Vagina (tissue), 2 donors: ENCODE measurements around the gene ZSCAN12. TPM values are rescaled to one million over a fixed set of nuclear protein-coding genes. Genes with fewer than 3 reads are reported as not detected.

ENCODE experiments used
- DNase-seq, 2 donors: peaks; one replicate each; pipeline ENCODE4 v3.0.0-alpha.2; 2017; ENCODE audit errors: extremely low spot score in 2 of 2
- H3K27ac ChIP-seq: fragments of 200-600 bp; sonication (generic); one replicate; pipeline ENCODE4 v1.5.1; 2019
- H3K27me3 ChIP-seq: fragments of 200-600 bp; sonication (generic); one replicate; pipeline ENCODE4 v1.5.1; 2019
- H3K36me3 ChIP-seq, 2 donors: fragments of 200-600 bp; sonication (generic); one replicate each; pipeline ENCODE4 v1.5.1; 2017 to 2019
- H3K4me1 ChIP-seq: fragments of 200-600 bp; sonication (generic); one replicate; pipeline ENCODE4 v1.5.1; 2019
- H3K4me3 ChIP-seq, 2 donors: fragments of 200-600 bp; sonication (generic); 1 replicate in 1 of 2; 2 replicates in 1 of 2; pipeline ENCODE4 v1.5.1; 2016 to 2019
- H3K9me3 ChIP-seq: fragments of 200-600 bp; sonication (generic); one replicate; pipeline ENCODE4 v1.5.1; 2019
- POLR2A ChIP-seq, 2 donors: fragments of 450-650 bp; IDR thresholded peaks; one replicate each; pipeline ENCODE4 v1.6.1; 2017; ENCODE audit warnings: antibody characterized with exemption in 2 of 2, mild to moderate bottlenecking in 2 of 2, moderate library complexity in 2 of 2
- POLR2AphosphoS5 ChIP-seq, 2 donors: sonication (generic); formaldehyde crosslinking; IDR thresholded peaks; one replicate each; pipeline ENCODE4 v1.9.0; 2017; ENCODE audit warnings: antibody characterized with exemption in 2 of 2, mild to moderate bottlenecking in 2 of 2, low read depth in 1 of 2; ENCODE audit not compliant: insufficient read depth in 1 of 2
- intact Hi-C: fragments of 100-400 bp; cut with DNase I; formaldehyde crosslinking; loops from one replicate; pipeline ENCODE4 v1.15.1; 2023
- total RNA-seq: library from RNA; depleted of rRNA; stranded (reverse); fragments of >200 nt; gene quantifications from one replicate; pipeline ENCODE4 v1.2.3, GENCODE V29; 2016
- TF ChIP-seq, protein P1 (sequence below), 3 experiments: fragments of 450-650 bp in 2 of 3; fragments of 200-600 bp in 1 of 3; sonication (generic) in 1 of 3; IDR thresholded peaks; one replicate each; pipeline ENCODE4 v1.5.1; 2017 to 2019; ENCODE audit warnings: antibody characterized with exemption in 3 of 3, mild to moderate bottlenecking in 2 of 3, moderate library complexity in 2 of 3

The ZSCAN12 gene
- total RNA-seq, 1 donor from 2014 or later = 5.9 TPM

DNA sequence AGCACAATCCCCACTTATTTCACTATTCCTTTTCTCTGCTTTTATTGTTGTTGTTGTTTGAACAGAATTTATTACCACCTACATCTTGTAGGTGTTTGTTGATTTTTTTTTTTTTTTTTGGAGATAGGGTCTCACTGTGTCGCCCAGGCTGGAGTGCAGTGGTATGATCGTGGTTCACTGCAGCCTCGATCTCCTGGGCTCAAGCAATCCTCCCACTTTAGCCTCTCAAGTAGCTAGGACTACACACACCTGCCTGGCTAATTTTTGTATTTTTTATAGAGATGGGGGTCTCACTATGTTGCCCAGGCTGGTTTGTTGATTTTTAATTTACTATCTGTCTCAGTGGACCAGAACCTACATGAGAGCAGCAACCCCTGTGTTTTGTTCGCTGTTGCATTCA, 3.6 kb downstream of the ZSCAN12 start:
- intact Hi-C loops = no loop called here
- Histone ChIP-seq H3K36me3 (peaks cover 0 to 30% of the 10 kb centered on the region in 2 donors), H3K4me1 (peaks cover 41% of the 10 kb centered on the region)

DNA sequence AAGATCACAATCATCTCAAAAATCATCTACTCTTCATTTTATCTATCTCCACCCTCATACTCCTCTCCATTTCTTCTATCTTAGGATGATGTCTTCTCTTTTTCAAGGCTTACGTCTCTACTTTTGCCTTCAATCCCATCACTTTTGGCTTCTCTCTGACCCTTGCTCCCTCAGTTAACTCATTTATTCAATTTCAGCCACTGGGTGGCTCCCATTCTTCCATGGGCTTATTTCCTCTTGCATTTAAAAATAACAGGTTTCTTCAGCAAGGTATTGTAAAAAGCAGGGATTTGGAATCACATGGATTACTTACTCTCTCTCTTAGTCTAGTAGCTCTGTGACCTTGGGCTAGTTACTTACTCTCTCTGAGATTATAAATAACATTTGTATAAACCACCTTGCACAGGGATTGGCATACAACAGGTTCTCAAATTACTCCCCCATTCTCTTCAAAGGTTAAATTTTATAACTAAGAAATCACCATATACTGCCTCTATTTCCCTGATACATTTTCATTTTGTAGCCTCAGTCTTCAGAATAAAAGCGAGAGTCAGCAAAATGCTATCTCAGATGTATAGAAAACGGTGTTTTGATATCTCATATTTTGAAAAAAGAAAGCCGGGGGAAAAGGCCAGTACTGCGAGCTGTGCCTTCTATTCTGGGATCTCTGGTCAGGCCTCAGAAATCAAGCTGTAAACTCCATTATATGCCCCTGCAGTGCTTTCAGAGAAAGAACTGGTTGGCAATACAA, 5.5 kb downstream of the ZSCAN12 start:
- peaks cover 34% of the 10 kb centered on the region for H3K4me1 ChIP-seq
- TF ChIP-seq POLR2A (IDR thresholded peaks at IDR 0.05) = no peak
- TF ChIP-seq POLR2AphosphoS5 (IDR thresholded peaks at IDR 0.05; ENCODE audit: insufficient read depth in 1 of 2, low read depth in 1 of 2) = no peak
- TF ChIP-seq, protein P1, sequence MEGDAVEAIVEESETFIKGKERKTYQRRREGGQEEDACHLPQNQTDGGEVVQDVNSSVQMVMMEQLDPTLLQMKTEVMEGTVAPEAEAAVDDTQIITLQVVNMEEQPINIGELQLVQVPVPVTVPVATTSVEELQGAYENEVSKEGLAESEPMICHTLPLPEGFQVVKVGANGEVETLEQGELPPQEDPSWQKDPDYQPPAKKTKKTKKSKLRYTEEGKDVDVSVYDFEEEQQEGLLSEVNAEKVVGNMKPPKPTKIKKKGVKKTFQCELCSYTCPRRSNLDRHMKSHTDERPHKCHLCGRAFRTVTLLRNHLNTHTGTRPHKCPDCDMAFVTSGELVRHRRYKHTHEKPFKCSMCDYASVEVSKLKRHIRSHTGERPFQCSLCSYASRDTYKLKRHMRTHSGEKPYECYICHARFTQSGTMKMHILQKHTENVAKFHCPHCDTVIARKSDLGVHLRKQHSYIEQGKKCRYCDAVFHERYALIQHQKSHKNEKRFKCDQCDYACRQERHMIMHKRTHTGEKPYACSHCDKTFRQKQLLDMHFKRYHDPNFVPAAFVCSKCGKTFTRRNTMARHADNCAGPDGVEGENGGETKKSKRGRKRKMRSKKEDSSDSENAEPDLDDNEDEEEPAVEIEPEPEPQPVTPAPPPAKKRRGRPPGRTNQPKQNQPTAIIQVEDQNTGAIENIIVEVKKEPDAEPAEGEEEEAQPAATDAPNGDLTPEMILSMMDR (IDR thresholded peaks at IDR 0.05) = no peak
- intact Hi-C loops = no loop called here
- no peak overlapping the region for H3K4me3 ChIP-seq
- no peak for DNase-seq
- peaks cover 0 to 49% of the 10 kb centered on the region in 2 donors for H3K36me3 ChIP-seq
- H3K27me3 ChIP-seq = no peaks in the 10 kb centered on the region
- no peaks in the 10 kb centered on the region for H3K9me3 ChIP-seq
- H3K27ac ChIP-seq = no peak overlapping the region

More for the DNA sequence above, 3.6 kb downstream of the ZSCAN12 start:
- H3K27me3 ChIP-seq = no peaks in the 10 kb centered on the region
- DNase-seq = no peak
- no peak overlapping the region for H3K4me3 ChIP-seq
- no peak for TF ChIP-seq POLR2A (IDR thresholded peaks at IDR 0.05)
- no peak for TF ChIP-seq POLR2AphosphoS5 (IDR thresholded peaks at IDR 0.05; ENCODE audit: insufficient read depth in 1 of 2, low read depth in 1 of 2)
- TF ChIP-seq, protein P1 (IDR thresholded peaks at IDR 0.05) = no peak
- no peaks in the 10 kb centered on the region for H3K9me3 ChIP-seq
- no peak overlapping the region for H3K27ac ChIP-seq

DNA sequence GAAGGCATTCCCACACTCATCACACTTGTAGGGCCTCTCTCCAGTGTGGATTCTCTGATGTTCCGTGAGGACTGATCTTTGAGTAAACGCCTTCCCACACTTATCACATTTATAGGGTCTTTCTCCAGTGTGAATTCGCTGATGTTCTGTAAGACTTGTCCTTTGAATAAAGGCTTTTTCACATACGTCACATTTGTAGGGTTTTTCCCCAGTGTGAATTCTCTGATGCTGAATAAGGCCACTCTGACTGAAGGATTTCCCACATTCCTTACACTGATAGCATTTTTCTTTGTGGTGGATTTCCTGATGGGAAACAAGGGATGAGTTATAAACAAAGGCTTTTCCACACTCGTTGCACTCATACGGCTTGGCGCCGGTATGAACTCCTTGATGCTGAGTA, 8.9 kb downstream of the ZSCAN12 start:
- peaks cover 0 to 47% of the 10 kb centered on the region in 2 donors for H3K36me3 ChIP-seq

DNA sequence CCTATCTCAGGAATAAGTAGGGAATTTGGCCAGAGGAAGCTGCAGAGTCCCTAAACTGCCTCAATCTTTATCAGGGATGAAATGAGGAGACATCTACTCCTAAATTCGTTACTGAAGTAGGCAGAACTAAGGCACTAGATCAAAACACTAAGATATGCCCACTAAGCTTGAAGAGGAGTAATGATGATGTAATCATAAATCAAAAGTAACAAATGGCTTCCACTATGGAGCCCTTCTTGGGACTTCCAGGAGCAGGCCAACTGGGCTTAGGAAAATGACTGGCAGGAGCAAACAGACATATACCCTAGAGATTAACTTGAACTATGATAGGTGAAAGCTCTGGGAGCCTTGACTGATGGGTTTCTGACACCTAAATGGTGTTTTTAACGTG, 15.4 kb downstream of the ZSCAN12 start:
- no peaks in the 10 kb centered on the region for H3K27me3 ChIP-seq
- intact Hi-C loops = no loop called here
- peaks cover 8% of the 10 kb centered on the region for H3K4me1 ChIP-seq
- no peak for DNase-seq
- peaks cover 0 to 32% of the 10 kb centered on the region in 2 donors for H3K36me3 ChIP-seq
- no peak overlapping the region for H3K4me3 ChIP-seq
- H3K9me3 ChIP-seq = no peaks in the 10 kb centered on the region
- no peak overlapping the region for H3K27ac ChIP-seq
- no peak for TF ChIP-seq POLR2A (IDR thresholded peaks at IDR 0.05)
- no peak for TF ChIP-seq POLR2AphosphoS5 (IDR thresholded peaks at IDR 0.05; ENCODE audit: insufficient read depth in 1 of 2, low read depth in 1 of 2)
- TF ChIP-seq, protein P1 (IDR thresholded peaks at IDR 0.05) = no peak

More for the DNA sequence above, 8.9 kb downstream of the ZSCAN12 start:
- no peak overlapping the region for H3K4me3 ChIP-seq
- no peak for DNase-seq
- H3K27ac ChIP-seq = no peak overlapping the region
- H3K27me3 ChIP-seq = no peaks in the 10 kb centered on the region
- no peaks in the 10 kb centered on the region for H3K9me3 ChIP-seq
- peaks cover 3% of the 10 kb centered on the region for H3K4me1 ChIP-seq
- TF ChIP-seq POLR2AphosphoS5 (IDR thresholded peaks at IDR 0.05; ENCODE audit: insufficient read depth in 1 of 2, low read depth in 1 of 2) (no peak), POLR2A (IDR thresholded peaks at IDR 0.05) (no peak)
- TF ChIP-seq, protein P1 (IDR thresholded peaks at IDR 0.05) = no peak
- intact Hi-C loops = no loop called here
